Neural cell (in vitro differentiated cells): ENCODE results near the gene YAE1.

Source experiments
- CTCF ChIP-seq: fragments of 450-650 bp; IDR thresholded peaks from 2 replicates; pipeline ENCODE4 v1.5.1; 2014; ENCODE audit warnings: antibody characterized with exemption, mild to moderate bottlenecking, moderate library complexity; ENCODE audit not compliant: poor library complexity, severe bottlenecking
- EP300 ChIP-seq: fragments of 450-650 bp; conservative IDR thresholded peaks from 2 replicates; pipeline ENCODE4 v1.6.1; 2014; ENCODE audit warnings: antibody characterized with exemption, mild to moderate bottlenecking, moderate library complexity; ENCODE audit not compliant: poor library complexity, severe bottlenecking
- EZH2 ChIP-seq: fragments of 200-600, 300-800 bp; shearing (Covaris generic), sonication (generic); IDR thresholded peaks from 2 replicates; pipeline ENCODE4 v1.6.1; 2014; ENCODE audit warnings: antibody characterized with exemption, low read length, borderline replicate concordance, mild to moderate bottlenecking; ENCODE audit not compliant: insufficient read depth, poor library complexity, severe bottlenecking
- MXI1 ChIP-seq: fragments of 450-650 bp; conservative IDR thresholded peaks from 2 replicates; pipeline ENCODE4 v1.6.1; 2014; ENCODE audit warnings: antibody characterized with exemption, mild to moderate bottlenecking; ENCODE audit not compliant: poor library complexity, severe bottlenecking
- POLR2AphosphoS5 ChIP-seq: IDR thresholded peaks from 2 replicates; pipeline ENCODE4 v1.6.1; 2012
- RAD21 ChIP-seq: fragments of 450-650 bp; conservative IDR thresholded peaks from 2 replicates; pipeline ENCODE4 v1.6.1; 2014; ENCODE audit warnings: antibody characterized with exemption, mild to moderate bottlenecking, moderate library complexity
- REST ChIP-seq: IDR thresholded peaks from 2 replicates; pipeline ENCODE4 v1.6.1; 2012; ENCODE audit warnings: borderline replicate concordance
- SMC3 ChIP-seq: fragments of 450-650 bp; conservative IDR thresholded peaks from 2 replicates; pipeline ENCODE4 v1.6.1; 2014; ENCODE audit warnings: antibody characterized with exemption, mild to moderate bottlenecking, moderate library complexity; ENCODE audit not compliant: poor library complexity

- TF ChIP-seq CTCF (no peak), POLR2AphosphoS5 (no peak), SMC3 (no peak), RAD21 (no peak), EP300 (no peak), REST (no peak), EZH2 (no peak), MXI1 (no peak)
These were observed 40.3 kb upstream of the YAE1 start for GRCh38 chr7:39525926-39526325.
